ENCODE measurements around the gene SARDH.

The SARDH gene

GRCh38 chr9:133638711-133639110 is 99.4 kb downstream of the SARDH start:
- Histone ChIP-seq H3K27me3 (ENCODE audit: control insufficient read depth in 2 of 2, insufficient read depth in 2 of 2, low read length in 2 of 2) (no peaks in the 10 kb centered on the region), H3K27ac (ENCODE audit: low read depth in 2 of 2, low read length in 2 of 2) (no peak overlapping the region), H3K4me1 (ENCODE audit: control insufficient read depth in 2 of 2, insufficient read depth in 2 of 2, low read length in 2 of 2) (no peaks in the 10 kb centered on the region), H3K9me3 (ENCODE audit: control insufficient read depth in 2 of 2, low read length in 2 of 2) (no peaks in the 10 kb centered on the region), H3K36me3 (ENCODE audit: control insufficient read depth in 2 of 2, insufficient read depth in 2 of 2, low read length in 2 of 2) (no peaks in the 10 kb centered on the region), H3K4me3 (ENCODE audit: low read length in 2 of 2) (no peak overlapping the region), H3K9ac (ENCODE audit: low read depth in 1 of 2, low read length in 2 of 2) (no peak overlapping the region)

DNA sequence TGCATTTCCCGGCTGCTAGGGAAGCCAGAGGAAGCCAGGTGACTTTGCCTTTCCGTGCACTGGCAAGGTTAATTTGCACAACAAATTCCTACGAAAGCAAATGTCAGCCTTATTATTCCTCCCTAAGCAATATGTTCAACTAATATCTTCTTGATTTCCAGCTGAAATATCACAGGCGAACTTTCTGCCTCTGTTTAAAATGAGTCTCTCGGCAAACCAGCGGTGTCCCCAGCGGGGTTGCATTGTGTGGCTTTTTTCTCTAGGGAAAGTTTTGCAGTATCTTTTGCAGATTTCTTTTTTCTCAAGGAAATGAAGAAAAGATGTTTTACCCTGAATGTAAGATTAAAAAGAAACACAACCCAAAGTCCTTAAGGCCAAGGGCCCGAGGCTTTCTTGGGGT is 100.1 kb downstream of the SARDH start:
- no peak overlapping the region for H3K27ac ChIP-seq (ENCODE audit: low read depth in 2 of 2, low read length in 2 of 2)
- H3K4me1 ChIP-seq (ENCODE audit: control insufficient read depth in 2 of 2, insufficient read depth in 2 of 2, low read length in 2 of 2): no peaks in the 10 kb centered on the region
- H3K27me3 ChIP-seq (ENCODE audit: control insufficient read depth in 2 of 2, insufficient read depth in 2 of 2, low read length in 2 of 2): no peaks in the 10 kb centered on the region
- H3K36me3 ChIP-seq (ENCODE audit: control insufficient read depth in 2 of 2, insufficient read depth in 2 of 2, low read length in 2 of 2): no peaks in the 10 kb centered on the region
- no peaks in the 10 kb centered on the region for H3K9me3 ChIP-seq (ENCODE audit: control insufficient read depth in 2 of 2, low read length in 2 of 2)
- no peak overlapping the region for H3K9ac ChIP-seq (ENCODE audit: low read depth in 1 of 2, low read length in 2 of 2)
- H3K4me3 ChIP-seq (ENCODE audit: low read length in 2 of 2): no peak overlapping the region

DNA sequence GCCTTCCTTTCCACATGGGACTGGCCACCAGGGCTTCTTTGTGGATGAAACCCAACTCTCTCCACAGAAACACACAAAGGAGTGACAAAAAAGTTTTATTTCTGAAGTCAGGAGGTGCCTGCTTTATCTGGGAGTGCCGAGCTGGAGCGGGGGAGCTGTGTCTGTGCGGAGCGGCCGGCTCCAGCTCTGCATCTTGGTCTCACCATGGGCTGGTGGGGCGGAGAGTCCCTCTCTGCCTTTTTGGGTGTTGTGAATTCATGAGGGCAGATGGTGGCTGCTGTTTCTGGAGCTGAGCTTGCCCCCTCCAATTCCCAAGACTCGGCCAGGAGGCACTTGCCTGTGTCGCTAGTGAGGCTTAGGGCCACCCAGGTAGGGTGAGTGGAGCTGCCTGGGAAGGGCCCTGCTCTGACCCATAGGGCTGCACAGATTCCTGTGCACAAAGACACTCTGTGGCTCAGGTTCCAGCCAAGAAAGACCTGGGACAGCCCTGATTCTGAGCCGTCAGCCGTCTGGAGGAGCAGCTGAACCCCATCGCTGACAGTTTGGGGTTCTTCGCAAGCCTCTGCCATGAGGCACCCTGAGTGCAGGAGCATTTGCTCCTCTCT is 100.6 kb downstream of the SARDH start:
- no peaks in the 10 kb centered on the region for H3K9me3 ChIP-seq (ENCODE audit: control insufficient read depth in 2 of 2, low read length in 2 of 2)

GRCh38 chr9:133636902-133637301 is 101.2 kb downstream of the SARDH start:
- H3K27me3 ChIP-seq (ENCODE audit: control insufficient read depth in 2 of 2, insufficient read depth in 2 of 2, low read length in 2 of 2): no peaks in the 10 kb centered on the region

More for the DNA sequence above, 100.6 kb downstream of the SARDH start:
- Histone ChIP-seq H3K36me3 (ENCODE audit: control insufficient read depth in 2 of 2, insufficient read depth in 2 of 2, low read length in 2 of 2) (no peaks in the 10 kb centered on the region), H3K27ac (ENCODE audit: low read depth in 2 of 2, low read length in 2 of 2) (no peak overlapping the region), H3K4me3 (ENCODE audit: low read length in 2 of 2) (no peak overlapping the region), H3K4me1 (ENCODE audit: control insufficient read depth in 2 of 2, insufficient read depth in 2 of 2, low read length in 2 of 2) (no peaks in the 10 kb centered on the region), H3K9ac (ENCODE audit: low read depth in 1 of 2, low read length in 2 of 2) (no peak overlapping the region), H3K27me3 (ENCODE audit: control insufficient read depth in 2 of 2, insufficient read depth in 2 of 2, low read length in 2 of 2) (no peaks in the 10 kb centered on the region)

DNA sequence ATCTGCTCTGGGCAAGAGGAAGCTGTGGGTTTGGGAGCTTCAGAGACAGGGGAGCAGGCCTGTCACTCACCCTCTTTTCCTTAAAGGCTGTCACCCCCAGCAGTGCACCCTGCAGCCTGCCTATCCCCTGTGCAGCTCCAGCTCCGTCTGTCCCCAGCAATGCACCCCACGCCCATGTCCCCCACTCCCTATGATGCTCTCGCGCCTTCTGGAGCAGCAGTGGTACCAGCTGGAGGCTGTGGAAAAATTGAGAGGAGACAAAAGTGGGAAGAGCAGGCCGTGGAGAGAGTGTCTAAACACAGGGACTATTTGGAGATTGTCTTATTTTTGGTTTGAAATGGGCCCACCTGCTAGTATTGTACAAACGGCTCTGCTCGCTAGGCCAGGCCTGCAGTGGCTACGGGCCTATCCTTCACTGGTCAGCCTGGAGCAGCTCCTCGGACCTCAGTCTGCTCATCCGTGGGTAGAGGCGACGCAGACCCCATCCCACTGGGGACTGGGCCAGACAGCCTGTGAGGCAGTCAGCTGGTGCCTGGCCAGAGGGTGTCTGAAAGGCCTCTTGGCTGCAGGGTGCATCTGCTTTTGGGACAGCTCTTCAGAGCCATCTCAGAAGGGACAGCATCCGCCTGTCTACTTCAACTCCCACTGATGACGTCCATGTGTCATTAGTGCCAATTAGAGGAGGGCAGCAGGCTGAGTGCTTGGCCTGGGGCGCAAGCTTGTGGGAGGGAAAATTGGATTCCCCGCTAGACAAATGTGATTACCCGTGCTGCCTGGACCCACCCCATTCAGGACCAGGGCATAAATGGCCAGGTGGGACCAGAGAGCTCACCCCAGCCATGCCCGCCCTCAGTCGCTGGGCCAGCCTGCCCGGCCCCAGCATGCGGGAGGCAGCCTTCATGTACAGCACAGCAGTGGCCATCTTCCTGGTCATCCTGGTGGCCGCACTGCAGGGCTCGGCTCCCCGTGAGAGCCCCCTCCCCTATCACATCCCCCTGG is 102.3 kb downstream of the SARDH start, which contains the start of gene DBH:
Gene DBH, plus strand, starts transcription at position 831 of the 999 bp plus-strand sequence. Its CDS starts 9 bp downstream, at position 840.
- Histone ChIP-seq H3K9me3 (ENCODE audit: control insufficient read depth in 2 of 2, low read length in 2 of 2) (no peaks in the 10 kb centered on the region), H3K36me3 (ENCODE audit: control insufficient read depth in 2 of 2, insufficient read depth in 2 of 2, low read length in 2 of 2) (no peaks in the 10 kb centered on the region), H3K27ac (ENCODE audit: low read depth in 2 of 2, low read length in 2 of 2) (no peak within 1 kb of the TSS), H3K4me3 (ENCODE audit: low read length in 2 of 2) (no peak within 1 kb of the TSS), H3K9ac (ENCODE audit: low read depth in 1 of 2, low read length in 2 of 2) (no peak within 1 kb of the TSS), H3K4me1 (ENCODE audit: control insufficient read depth in 2 of 2, insufficient read depth in 2 of 2, low read length in 2 of 2) (no peaks in the 10 kb centered on the region), H3K27me3 (ENCODE audit: control insufficient read depth in 2 of 2, insufficient read depth in 2 of 2, low read length in 2 of 2) (no peaks in the 10 kb centered on the region)

More at GRCh38 chr9:133636902-133637301, 101.2 kb downstream of the SARDH start:
- H3K4me1 ChIP-seq (ENCODE audit: control insufficient read depth in 2 of 2, insufficient read depth in 2 of 2, low read length in 2 of 2): no peaks in the 10 kb centered on the region
- no peak overlapping the region for H3K9ac ChIP-seq (ENCODE audit: low read depth in 1 of 2, low read length in 2 of 2)
- no peak overlapping the region for H3K27ac ChIP-seq (ENCODE audit: low read depth in 2 of 2, low read length in 2 of 2)
- no peaks in the 10 kb centered on the region for H3K9me3 ChIP-seq (ENCODE audit: control insufficient read depth in 2 of 2, low read length in 2 of 2)
- H3K4me3 ChIP-seq (ENCODE audit: low read length in 2 of 2): no peak overlapping the region
- no peaks in the 10 kb centered on the region for H3K36me3 ChIP-seq (ENCODE audit: control insufficient read depth in 2 of 2, insufficient read depth in 2 of 2, low read length in 2 of 2)

DNA sequence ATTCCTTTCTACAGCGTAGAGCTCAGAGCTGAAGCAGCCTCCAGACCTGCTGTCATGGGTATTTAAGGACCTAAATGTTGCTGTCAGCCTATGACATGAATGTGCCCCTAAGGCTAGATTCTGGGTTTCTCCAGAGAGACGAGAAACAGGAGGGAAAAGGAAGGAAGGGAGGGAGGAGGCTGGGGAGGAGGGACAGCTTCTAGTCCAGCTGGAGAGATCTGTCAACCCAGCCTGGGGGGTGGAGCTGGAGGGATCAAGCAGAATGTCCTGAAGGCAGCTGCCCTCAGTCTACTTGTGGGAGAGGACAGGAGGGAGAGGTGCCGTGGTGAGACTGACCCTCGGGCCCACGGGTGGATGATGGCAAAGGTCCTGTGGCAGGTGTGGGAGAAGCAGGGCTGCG is 103.1 kb downstream of the SARDH start:
- Histone ChIP-seq H3K36me3 (ENCODE audit: control insufficient read depth in 2 of 2, insufficient read depth in 2 of 2, low read length in 2 of 2) (no peaks in the 10 kb centered on the region), H3K9ac (ENCODE audit: low read depth in 1 of 2, low read length in 2 of 2) (no peak overlapping the region), H3K4me1 (ENCODE audit: control insufficient read depth in 2 of 2, insufficient read depth in 2 of 2, low read length in 2 of 2) (no peaks in the 10 kb centered on the region), H3K9me3 (ENCODE audit: control insufficient read depth in 2 of 2, low read length in 2 of 2) (no peaks in the 10 kb centered on the region), H3K27ac (ENCODE audit: low read depth in 2 of 2, low read length in 2 of 2) (no peak overlapping the region), H3K4me3 (ENCODE audit: low read length in 2 of 2) (no peak overlapping the region), H3K27me3 (ENCODE audit: control insufficient read depth in 2 of 2, insufficient read depth in 2 of 2, low read length in 2 of 2) (no peaks in the 10 kb centered on the region)

- no peak overlapping the region for H3K4me3 ChIP-seq (ENCODE audit: low read length in 2 of 2)
- no peaks in the 10 kb centered on the region for H3K4me1 ChIP-seq (ENCODE audit: control insufficient read depth in 2 of 2, insufficient read depth in 2 of 2, low read length in 2 of 2)
- no peaks in the 10 kb centered on the region for H3K36me3 ChIP-seq (ENCODE audit: control insufficient read depth in 2 of 2, insufficient read depth in 2 of 2, low read length in 2 of 2)
- H3K9me3 ChIP-seq (ENCODE audit: control insufficient read depth in 2 of 2, low read length in 2 of 2): no peaks in the 10 kb centered on the region
- no peak overlapping the region for H3K9ac ChIP-seq (ENCODE audit: low read depth in 1 of 2, low read length in 2 of 2)
- no peaks in the 10 kb centered on the region for H3K27me3 ChIP-seq (ENCODE audit: control insufficient read depth in 2 of 2, insufficient read depth in 2 of 2, low read length in 2 of 2)
- H3K27ac ChIP-seq (ENCODE audit: low read depth in 2 of 2, low read length in 2 of 2): no peak overlapping the region
These were observed 104.0 kb downstream of the SARDH start for GRCh38 chr9:133634081-133634691.

GRCh38 chr9:133633681-133634080 is 104.5 kb downstream of the SARDH start:
- H3K36me3 ChIP-seq (ENCODE audit: control insufficient read depth in 2 of 2, insufficient read depth in 2 of 2, low read length in 2 of 2): no peaks in the 10 kb centered on the region
- no peak overlapping the region for H3K27ac ChIP-seq (ENCODE audit: low read depth in 2 of 2, low read length in 2 of 2)
- H3K27me3 ChIP-seq (ENCODE audit: control insufficient read depth in 2 of 2, insufficient read depth in 2 of 2, low read length in 2 of 2): no peaks in the 10 kb centered on the region

GRCh38 chr9:133632806-133633680 is 105.1 kb downstream of the SARDH start:
- H3K9me3 ChIP-seq (ENCODE audit: control insufficient read depth in 2 of 2, low read length in 2 of 2): no peaks in the 10 kb centered on the region
- H3K27ac ChIP-seq (ENCODE audit: low read depth in 2 of 2, low read length in 2 of 2): no peak overlapping the region
- no peaks in the 10 kb centered on the region for H3K27me3 ChIP-seq (ENCODE audit: control insufficient read depth in 2 of 2, insufficient read depth in 2 of 2, low read length in 2 of 2)
- H3K4me3 ChIP-seq (ENCODE audit: low read length in 2 of 2): no peak overlapping the region
- H3K9ac ChIP-seq (ENCODE audit: low read depth in 1 of 2, low read length in 2 of 2): no peak overlapping the region
- no peaks in the 10 kb centered on the region for H3K4me1 ChIP-seq (ENCODE audit: control insufficient read depth in 2 of 2, insufficient read depth in 2 of 2, low read length in 2 of 2)
- H3K36me3 ChIP-seq (ENCODE audit: control insufficient read depth in 2 of 2, insufficient read depth in 2 of 2, low read length in 2 of 2): no peaks in the 10 kb centered on the region

More at GRCh38 chr9:133633681-133634080, 104.5 kb downstream of the SARDH start:
- Histone ChIP-seq H3K9ac (ENCODE audit: low read depth in 1 of 2, low read length in 2 of 2) (no peak overlapping the region), H3K9me3 (ENCODE audit: control insufficient read depth in 2 of 2, low read length in 2 of 2) (no peaks in the 10 kb centered on the region), H3K4me3 (ENCODE audit: low read length in 2 of 2) (no peak overlapping the region), H3K4me1 (ENCODE audit: control insufficient read depth in 2 of 2, insufficient read depth in 2 of 2, low read length in 2 of 2) (no peaks in the 10 kb centered on the region)

Measured in mucosa of rectum (tissue), 2 donors.